Ureter (tissue), 1 donor: ENCODE results near the gene PMEPA1. TPM values are rescaled to one million over a fixed set of nuclear protein-coding genes. Genes with fewer than 3 reads are reported as not detected.

Source experiments
- DNase-seq: peaks from one replicate; pipeline ENCODE4 v3.0.0-alpha.2; 2020; ENCODE audit warnings: low spot score
- total RNA-seq: library from RNA; stranded (reverse); gene quantifications from one replicate; pipeline ENCODE4 v1.2.4, GENCODE V29; 2023
- donor health status: DM: yes; HTN: yes; CAD: no.

The PMEPA1 gene
- total RNA-seq, 1 donor from 2014 or later: 15.2 TPM

GRCh38 chr20:57736738-57737347 is 27.0 kb upstream of the PMEPA1 start:
- DNase-seq: no peak

GRCh38 chr20:57735831-57736737 is 26.3 kb upstream of the PMEPA1 start:
- DNase-seq: no peak

GRCh38 chr20:57734754-57735153 is 24.9 kb upstream of the PMEPA1 start:
- DNase-seq: no peak

- DNase-seq: no peak
Observed at GRCh38 chr20:57732226-57732625, 22.4 kb upstream of the PMEPA1 start.

- no peak for DNase-seq
Observed at GRCh38 chr20:57728762-57729161, 18.9 kb upstream of the PMEPA1 start.

GRCh38 chr20:57727863-57728262 is 18.0 kb upstream of the PMEPA1 start:
- DNase-seq: no peak

GRCh38 chr20:57725636-57726035 is 15.8 kb upstream of the PMEPA1 start:
- no peak for DNase-seq

GRCh38 chr20:57724610-57725405 is 15.0 kb upstream of the PMEPA1 start:
- no peak for DNase-seq

- DNase-seq: no peak
Observed at GRCh38 chr20:57723816-57724215, 14.0 kb upstream of the PMEPA1 start.

GRCh38 chr20:57719951-57720350 is 10.1 kb upstream of the PMEPA1 start:
- no peak for DNase-seq

- peak; percentile 97 for DNase-seq
Observed at GRCh38 chr20:57718490-57719009, 8.7 kb upstream of the PMEPA1 start.

- DNase-seq: no peak
Observed at GRCh38 chr20:57717797-57718196, 8.0 kb upstream of the PMEPA1 start.

GRCh38 chr20:57716901-57717300 is 7.1 kb upstream of the PMEPA1 start:
- no peak for DNase-seq

GRCh38 chr20:57716202-57716601 is 6.4 kb upstream of the PMEPA1 start:
- DNase-seq: no peak

- no peak for DNase-seq
Observed at GRCh38 chr20:57715268-57715904, 5.6 kb upstream of the PMEPA1 start.

GRCh38 chr20:57714409-57715267 is 4.8 kb upstream of the PMEPA1 start:
- no peak for DNase-seq

GRCh38 chr20:57713951-57714350 is 4.1 kb upstream of the PMEPA1 start:
- DNase-seq: no peak

- DNase-seq: no peak
Observed at GRCh38 chr20:57713505-57713903, 3.7 kb upstream of the PMEPA1 start.

- DNase-seq: no peak
Observed at GRCh38 chr20:57712851-57713504, 3.2 kb upstream of the PMEPA1 start.

- no peak for DNase-seq
Observed at GRCh38 chr20:57712341-57712740, 2.5 kb upstream of the PMEPA1 start.
